Breast epithelium (tissue), 4 donors: ENCODE measurements around the gene CNGA4. TPM values are rescaled to one million over a fixed set of nuclear protein-coding genes. Genes with fewer than 3 reads are reported as not detected.

ENCODE experiments used
- DNase-seq, 2 donors: peaks; one replicate each; pipeline ENCODE4 v3.0.0-alpha.2; 2019; ENCODE audit warnings: low spot score in 2 of 2
- H3K27ac ChIP-seq, 2 donors: fragments of 200-600 bp; sonication (generic) in 1 of 2; one replicate each; pipeline ENCODE4 v1.5.1; 2016 to 2019; ENCODE audit warnings: mild to moderate bottlenecking in 1 of 2
- H3K27me3 ChIP-seq, 2 donors: fragments of 200-600 bp; sonication (generic) in 1 of 2; one replicate each; pipeline versions ENCODE4 v1.5.1 to v1.6.0; 2017 to 2019; ENCODE audit warnings: control low read depth in 1 of 2, mild to moderate bottlenecking in 1 of 2
- H3K36me3 ChIP-seq: fragments of 200-600 bp; one replicate; pipeline ENCODE4 v1.5.1; 2019
- H3K4me1 ChIP-seq, 2 donors: fragments of 200-600 bp; sonication (generic); one replicate each; pipeline ENCODE4 v1.5.1; 2016 to 2019; ENCODE audit warnings: control low read depth in 1 of 2
- H3K4me3 ChIP-seq, 3 donors: fragments of 200-600 bp; sonication (generic); 1 replicate in 2 of 3; 2 replicates in 1 of 3; pipeline ENCODE4 v1.5.1; 2016 to 2019; ENCODE audit warnings: mild to moderate bottlenecking in 3 of 3, moderate library complexity in 2 of 3
- H3K9me3 ChIP-seq, 2 donors: fragments of 200-600 bp; sonication (generic) in 1 of 2; one replicate each; pipeline ENCODE4 v1.5.1; 2016 to 2019; ENCODE audit warnings: control low read depth in 1 of 2
- POLR2A ChIP-seq: fragments of 450-650 bp; IDR thresholded peaks from one replicate; pipeline ENCODE4 v1.6.1; 2016; ENCODE audit warnings: antibody characterized with exemption, mild to moderate bottlenecking, moderate library complexity
- POLR2AphosphoS5 ChIP-seq, 3 donors: sonication (generic); formaldehyde crosslinking; IDR thresholded peaks; one replicate each; pipeline ENCODE4 v1.6.1; 2017; ENCODE audit warnings: antibody characterized with exemption in 3 of 3
- intact Hi-C: fragments of 100-400 bp; cut with DNase I; formaldehyde crosslinking; loops from one replicate; pipeline ENCODE4 v1.15.1; 2023; ENCODE audit warnings: low total_unique reads
- total RNA-seq, 3 donors: library from RNA; depleted of rRNA; stranded (reverse); fragments of >200 nt; gene quantifications; one replicate each; pipeline ENCODE4 v1.1.0, GENCODE V29; 2016
- TF ChIP-seq, protein P1 (sequence below), 3 donors: fragments of 450-650 bp; IDR thresholded peaks; one replicate each; pipeline ENCODE4 v1.5.1; 2016 to 2017; ENCODE audit warnings: antibody characterized with exemption in 3 of 3, mild to moderate bottlenecking in 3 of 3, moderate library complexity in 3 of 3

The CNGA4 gene
- total RNA-seq, 3 donors from 2014 or later, result 0.29 to 0.48 TPM; not detected in 1

GRCh38 chr11:6237761-6238302 is 1.1 kb upstream of the CNGA4 start:
- no peaks in the 10 kb centered on the region for H3K9me3 ChIP-seq
- no peak for DNase-seq
- H3K4me1 ChIP-seq, result no peaks in the 10 kb centered on the region
- no peak overlapping the region for H3K4me3 ChIP-seq
- no peak overlapping the region for H3K27ac ChIP-seq
- TF ChIP-seq POLR2AphosphoS5 (IDR thresholded peaks at IDR 0.05) (no peak), POLR2A (no peak)
- TF ChIP-seq, protein P1, sequence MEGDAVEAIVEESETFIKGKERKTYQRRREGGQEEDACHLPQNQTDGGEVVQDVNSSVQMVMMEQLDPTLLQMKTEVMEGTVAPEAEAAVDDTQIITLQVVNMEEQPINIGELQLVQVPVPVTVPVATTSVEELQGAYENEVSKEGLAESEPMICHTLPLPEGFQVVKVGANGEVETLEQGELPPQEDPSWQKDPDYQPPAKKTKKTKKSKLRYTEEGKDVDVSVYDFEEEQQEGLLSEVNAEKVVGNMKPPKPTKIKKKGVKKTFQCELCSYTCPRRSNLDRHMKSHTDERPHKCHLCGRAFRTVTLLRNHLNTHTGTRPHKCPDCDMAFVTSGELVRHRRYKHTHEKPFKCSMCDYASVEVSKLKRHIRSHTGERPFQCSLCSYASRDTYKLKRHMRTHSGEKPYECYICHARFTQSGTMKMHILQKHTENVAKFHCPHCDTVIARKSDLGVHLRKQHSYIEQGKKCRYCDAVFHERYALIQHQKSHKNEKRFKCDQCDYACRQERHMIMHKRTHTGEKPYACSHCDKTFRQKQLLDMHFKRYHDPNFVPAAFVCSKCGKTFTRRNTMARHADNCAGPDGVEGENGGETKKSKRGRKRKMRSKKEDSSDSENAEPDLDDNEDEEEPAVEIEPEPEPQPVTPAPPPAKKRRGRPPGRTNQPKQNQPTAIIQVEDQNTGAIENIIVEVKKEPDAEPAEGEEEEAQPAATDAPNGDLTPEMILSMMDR (IDR thresholded peaks at IDR 0.05), result no peak
- no peaks in the 10 kb centered on the region for H3K36me3 ChIP-seq
- H3K27me3 ChIP-seq, result no peaks in the 10 kb centered on the region
- intact Hi-C loops, result no loop called here

DNA sequence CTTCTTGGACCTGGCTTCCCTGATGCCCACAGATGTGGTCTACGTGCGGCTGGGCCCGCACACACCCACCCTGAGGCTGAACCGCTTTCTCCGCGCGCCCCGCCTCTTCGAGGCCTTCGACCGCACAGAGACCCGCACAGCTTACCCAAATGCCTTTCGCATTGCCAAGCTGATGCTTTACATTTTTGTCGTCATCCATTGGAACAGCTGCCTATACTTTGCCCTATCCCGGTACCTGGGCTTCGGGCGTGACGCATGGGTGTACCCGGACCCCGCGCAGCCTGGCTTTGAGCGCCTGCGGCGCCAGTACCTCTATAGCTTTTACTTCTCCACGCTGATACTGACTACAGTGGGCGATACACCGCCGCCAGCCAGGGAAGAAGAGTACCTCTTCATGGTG is 1.2 kb downstream of the CNGA4 start:
- TF ChIP-seq, protein P1 (IDR thresholded peaks at IDR 0.05), result no peak
- no peak for TF ChIP-seq POLR2AphosphoS5 (IDR thresholded peaks at IDR 0.05)
- intact Hi-C loops, result no loop called here

DNA sequence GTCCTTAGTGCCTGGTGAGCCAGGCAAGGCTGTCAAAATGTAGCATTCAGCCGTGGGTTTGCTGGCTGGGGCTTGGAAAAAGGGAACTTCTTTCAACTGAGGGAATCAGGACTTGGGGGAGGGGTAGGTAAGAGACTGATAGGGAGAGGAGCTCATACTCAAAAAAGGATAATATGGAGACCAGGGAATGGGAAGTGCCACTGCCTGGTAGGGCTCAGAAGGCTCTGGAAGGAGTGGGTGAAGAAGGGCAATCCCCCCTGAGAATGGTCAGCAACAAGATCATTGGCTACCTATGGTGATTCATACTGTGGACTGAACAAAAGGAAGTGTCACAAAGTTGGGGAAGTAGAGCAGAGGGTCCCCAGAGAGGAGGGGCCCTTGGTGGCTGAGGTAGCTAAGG is 1.9 kb downstream of the CNGA4 start:
- no peaks in the 10 kb centered on the region for H3K4me1 ChIP-seq
- H3K27me3 ChIP-seq, result no peaks in the 10 kb centered on the region
- H3K4me3 ChIP-seq, result no peak overlapping the region
- no peaks in the 10 kb centered on the region for H3K36me3 ChIP-seq
- intact Hi-C loops, result no loop called here
- H3K9me3 ChIP-seq, result no peaks in the 10 kb centered on the region
- H3K27ac ChIP-seq, result no peak overlapping the region
- TF ChIP-seq, protein P1 (IDR thresholded peaks at IDR 0.05), result no peak
- TF ChIP-seq POLR2AphosphoS5 (IDR thresholded peaks at IDR 0.05) (no peak), POLR2A (no peak)
- no peak for DNase-seq

More for the DNA sequence above, 1.2 kb downstream of the CNGA4 start:
- Histone ChIP-seq H3K36me3 (no peaks in the 10 kb centered on the region), H3K4me3 (no peak overlapping the region), H3K27me3 (no peaks in the 10 kb centered on the region), H3K4me1 (no peaks in the 10 kb centered on the region), H3K27ac (no peak overlapping the region), H3K9me3 (no peaks in the 10 kb centered on the region)
- DNase-seq, result no peak

GRCh38 chr11:6241316-6241715 is 2.4 kb downstream of the CNGA4 start:
- Histone ChIP-seq H3K4me3 (no peak overlapping the region), H3K9me3 (no peaks in the 10 kb centered on the region), H3K27me3 (no peaks in the 10 kb centered on the region), H3K27ac (no peak overlapping the region), H3K36me3 (no peaks in the 10 kb centered on the region), H3K4me1 (no peaks in the 10 kb centered on the region)
- intact Hi-C loops, result no loop called here
- TF ChIP-seq POLR2AphosphoS5 (IDR thresholded peaks at IDR 0.05), result no peak
- TF ChIP-seq, protein P1 (IDR thresholded peaks at IDR 0.05), result no peak
- TF ChIP-seq POLR2A, result no peak
- DNase-seq, result no peak

- H3K36me3 ChIP-seq, result no peaks in the 10 kb centered on the region
- H3K9me3 ChIP-seq, result no peaks in the 10 kb centered on the region
- H3K4me3 ChIP-seq, result no peak overlapping the region
- no peak overlapping the region for H3K27ac ChIP-seq
- no peaks in the 10 kb centered on the region for H3K4me1 ChIP-seq
- no peak for DNase-seq
- TF ChIP-seq POLR2AphosphoS5 (IDR thresholded peaks at IDR 0.05), result no peak
- no peak for TF ChIP-seq POLR2A
- TF ChIP-seq, protein P1 (IDR thresholded peaks at IDR 0.05), result no peak
- intact Hi-C loops, result no loop called here
- no peaks in the 10 kb centered on the region for H3K27me3 ChIP-seq
Measured at GRCh38 chr11:6245536-6245935, 6.6 kb downstream of the CNGA4 start.
